ENCODE results near the gene KSR1.
A peak's percentile ranks its signal among the peaks of the same experiment; 100 is the strongest.

Gene KSR1

DNA sequence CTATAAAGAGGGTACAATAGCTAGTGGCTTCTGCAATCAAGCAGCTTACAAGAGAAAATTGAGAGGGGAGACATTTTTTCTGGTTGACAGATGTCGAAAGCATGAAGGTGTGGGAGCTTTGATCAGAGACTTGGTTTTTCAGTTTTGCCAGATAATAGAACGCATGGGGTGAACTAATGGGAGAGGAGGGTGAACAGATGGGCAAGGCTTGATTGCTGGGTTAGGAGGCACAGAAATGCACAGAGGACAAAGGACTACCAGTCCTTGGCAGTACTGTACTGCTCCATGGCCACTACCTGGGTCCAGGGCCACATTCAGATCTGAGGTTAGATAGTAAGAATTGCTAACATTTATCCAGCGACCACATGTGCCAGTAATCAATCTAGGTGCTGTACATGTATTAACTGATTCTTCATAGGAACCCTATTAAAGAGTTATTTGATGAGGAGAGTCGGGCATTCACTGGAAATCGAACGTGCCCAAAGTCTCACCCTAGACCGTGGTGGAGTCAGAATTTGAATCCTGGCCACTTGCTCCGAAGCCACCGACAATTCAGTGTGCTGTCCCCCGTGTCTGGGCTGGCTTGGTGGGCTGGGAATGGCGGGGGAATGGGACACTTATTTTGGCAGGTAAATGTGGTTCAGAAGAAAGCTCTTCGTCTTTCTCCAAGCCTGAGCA lies 873 bp upstream of the KSR1 start:
- Histone ChIP-seq H3K27me3 (ENCODE audit: control insufficient read depth, insufficient read depth, low read length) (peaks cover 20% of the 10 kb centered on the region), H3K27ac (ENCODE audit: low read depth, low read length) (no peak overlapping the region), H3K36me3 (ENCODE audit: control insufficient read depth, insufficient read depth, low read length) (no peaks in the 10 kb centered on the region; the same call in 1 of the 2 replicates), H3K9ac (ENCODE audit: low read length) (peak overlapping the region; percentile 32), H3K9me3 (ENCODE audit: control insufficient read depth, insufficient read depth, low read depth, low read length) (no peaks in the 10 kb centered on the region), H3K4me3 (ENCODE audit: low read depth, low read length) (peak overlapping the region; percentile 86), H3K4me1 (ENCODE audit: control insufficient read depth, insufficient read depth, low read length) (peaks cover 30% of the 10 kb centered on the region)

DNA sequence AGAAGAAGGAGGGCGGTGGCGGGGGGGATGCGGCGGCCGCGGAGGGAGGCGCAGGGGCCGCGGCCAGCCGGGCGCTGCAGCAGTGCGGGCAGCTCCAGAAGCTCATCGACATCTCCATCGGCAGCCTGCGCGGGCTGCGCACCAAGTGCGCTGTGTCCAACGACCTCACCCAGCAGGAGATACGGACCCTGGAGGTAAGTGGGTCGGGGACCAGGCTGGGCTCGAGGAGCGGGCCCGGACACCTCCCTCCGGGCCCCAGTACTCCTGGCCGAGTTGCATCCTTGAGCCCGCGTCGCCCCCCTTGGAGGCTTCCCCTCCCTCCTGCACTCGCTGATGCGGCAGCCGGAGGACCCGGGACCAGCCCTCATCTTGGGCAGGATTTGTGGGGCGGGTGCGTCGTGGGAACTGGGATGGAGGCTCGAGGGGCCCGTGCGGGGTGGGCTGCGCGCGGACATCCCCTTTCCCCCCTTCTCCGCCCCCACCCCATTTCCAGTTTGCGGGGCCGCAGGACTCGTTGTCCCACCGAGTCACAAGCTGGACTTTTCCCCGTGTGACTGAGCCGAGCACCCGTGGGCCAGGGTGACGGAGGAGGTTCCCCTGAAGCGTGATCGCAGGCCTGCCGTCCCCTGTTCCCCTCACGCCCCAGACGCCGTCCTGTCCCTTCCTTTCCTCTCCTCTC lies 572 bp downstream of the KSR1 start:
- H3K4me3 ChIP-seq (ENCODE audit: low read depth, low read length) = peak overlapping the region; percentile 86
- peaks cover 44% of the 10 kb centered on the region for H3K4me1 ChIP-seq (ENCODE audit: control insufficient read depth, insufficient read depth, low read length)
- H3K27ac ChIP-seq (ENCODE audit: low read depth, low read length) = no peak overlapping the region; the same call in 1 of the 2 replicates
- H3K27me3 ChIP-seq (ENCODE audit: control insufficient read depth, insufficient read depth, low read length) = peaks cover 20% of the 10 kb centered on the region
- H3K9me3 ChIP-seq (ENCODE audit: control insufficient read depth, insufficient read depth, low read depth, low read length) = no peaks in the 10 kb centered on the region
- no peaks in the 10 kb centered on the region; the same call in 1 of the 2 replicates for H3K36me3 ChIP-seq (ENCODE audit: control insufficient read depth, insufficient read depth, low read length)
- peak overlapping the region; percentile 59 for H3K9ac ChIP-seq (ENCODE audit: low read length)

- Histone ChIP-seq H3K4me1 (ENCODE audit: control insufficient read depth, insufficient read depth, low read length) (peaks cover 49% of the 10 kb centered on the region), H3K9ac (ENCODE audit: low read length) (peak overlapping the region; percentile 59), H3K27me3 (ENCODE audit: control insufficient read depth, insufficient read depth, low read length) (peaks cover 20% of the 10 kb centered on the region), H3K9me3 (ENCODE audit: control insufficient read depth, insufficient read depth, low read depth, low read length) (no peaks in the 10 kb centered on the region), H3K27ac (ENCODE audit: low read depth, low read length) (no peak overlapping the region; the same call in 1 of the 2 replicates), H3K36me3 (ENCODE audit: control insufficient read depth, insufficient read depth, low read length) (no peaks in the 10 kb centered on the region; the same call in 1 of the 2 replicates), H3K4me3 (ENCODE audit: low read depth, low read length) (peak overlapping the region; percentile 86)
These were observed 1.1 kb downstream of the KSR1 start for GRCh38 chr17:27457360-27457715.

DNA sequence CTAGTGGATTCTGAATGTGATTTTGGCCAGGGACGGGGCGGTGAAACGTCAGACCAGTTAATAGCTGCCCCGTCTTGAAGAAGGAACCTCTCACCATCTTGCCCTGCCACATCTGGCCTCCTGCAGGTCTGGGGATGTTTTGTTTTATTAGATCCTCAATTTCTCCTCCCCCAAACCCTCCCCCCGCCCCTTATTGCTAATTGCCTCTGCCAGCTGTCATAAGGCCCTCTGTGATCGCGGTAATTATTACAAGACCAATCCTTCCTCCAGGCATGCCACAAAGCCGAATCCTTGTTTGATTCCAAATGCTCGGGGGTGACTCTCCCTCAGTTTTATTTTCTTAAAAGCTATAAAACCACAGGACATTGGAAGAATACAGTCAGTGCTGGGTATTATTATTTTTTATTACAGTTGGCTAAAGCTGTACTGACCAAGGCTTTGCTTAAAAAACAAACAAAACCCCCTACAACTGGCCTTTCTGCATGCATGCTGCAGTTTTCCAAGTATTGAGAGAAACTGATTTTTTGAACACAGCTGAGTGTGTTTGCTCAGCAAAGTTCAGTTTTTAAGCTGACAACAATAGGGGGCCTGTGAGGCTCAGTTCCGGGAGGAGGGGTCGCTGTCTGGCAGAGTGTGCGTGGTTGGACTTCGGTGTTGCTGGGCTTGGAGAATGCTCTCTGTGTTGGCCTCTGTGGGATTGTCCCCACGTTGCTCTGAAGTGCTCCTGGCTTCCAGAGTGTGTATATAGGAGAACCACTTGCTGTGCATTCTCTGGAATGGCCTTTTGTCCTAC lies 1.7 kb downstream of the KSR1 start:
- Histone ChIP-seq H3K9ac (ENCODE audit: low read length) (peak overlapping the region; percentile 59), H3K36me3 (ENCODE audit: control insufficient read depth, insufficient read depth, low read length) (no peaks in the 10 kb centered on the region; the same call in 1 of the 2 replicates), H3K27me3 (ENCODE audit: control insufficient read depth, insufficient read depth, low read length) (peaks cover 20% of the 10 kb centered on the region), H3K27ac (ENCODE audit: low read depth, low read length) (no peak overlapping the region; the same call in 1 of the 2 replicates), H3K4me3 (ENCODE audit: low read depth, low read length) (peak overlapping the region; percentile 86), H3K4me1 (ENCODE audit: control insufficient read depth, insufficient read depth, low read length) (peaks cover 50% of the 10 kb centered on the region), H3K9me3 (ENCODE audit: control insufficient read depth, insufficient read depth, low read depth, low read length) (no peaks in the 10 kb centered on the region)

- peak overlapping the region; percentile 59 for H3K9ac ChIP-seq (ENCODE audit: low read length)
- peak overlapping the region; percentile 86 for H3K4me3 ChIP-seq (ENCODE audit: low read depth, low read length)
- no peaks in the 10 kb centered on the region; the same call in 1 of the 2 replicates for H3K36me3 ChIP-seq (ENCODE audit: control insufficient read depth, insufficient read depth, low read length)
- H3K9me3 ChIP-seq (ENCODE audit: control insufficient read depth, insufficient read depth, low read depth, low read length) = no peaks in the 10 kb centered on the region
- peaks cover 20% of the 10 kb centered on the region for H3K27me3 ChIP-seq (ENCODE audit: control insufficient read depth, insufficient read depth, low read length)
- no peak overlapping the region; the same call in 1 of the 2 replicates for H3K27ac ChIP-seq (ENCODE audit: low read depth, low read length)
- peaks cover 56% of the 10 kb centered on the region for H3K4me1 ChIP-seq (ENCODE audit: control insufficient read depth, insufficient read depth, low read length)
These were observed 2.3 kb downstream of the KSR1 start for GRCh38 chr17:27458524-27458908.

DNA sequence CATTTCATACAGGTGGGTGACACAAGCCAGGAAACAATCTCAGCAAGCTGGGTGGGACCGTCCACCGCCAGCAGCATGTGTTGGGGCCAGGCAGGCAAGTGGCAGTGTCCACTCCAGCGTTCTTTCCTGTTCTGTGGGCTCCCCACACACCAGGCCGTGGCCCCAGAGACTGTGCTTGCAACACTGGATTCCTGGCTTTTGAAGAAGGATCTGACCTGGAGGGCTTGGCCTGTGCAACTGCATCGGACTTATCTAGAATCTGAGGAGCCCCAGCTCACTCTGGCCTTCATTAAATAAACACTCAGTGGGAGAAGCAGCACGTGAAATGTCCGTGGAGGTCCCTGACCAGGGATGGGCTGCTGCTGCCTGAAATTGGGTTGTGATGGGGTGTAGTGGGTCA lies 3.2 kb downstream of the KSR1 start:
- no peak overlapping the region for H3K4me3 ChIP-seq (ENCODE audit: low read depth, low read length)
- H3K4me1 ChIP-seq (ENCODE audit: control insufficient read depth, insufficient read depth, low read length) = peaks cover 65% of the 10 kb centered on the region
- H3K9ac ChIP-seq (ENCODE audit: low read length) = no peak overlapping the region
- H3K36me3 ChIP-seq (ENCODE audit: control insufficient read depth, insufficient read depth, low read length) = no peaks in the 10 kb centered on the region; the same call in 1 of the 2 replicates
- no peaks in the 10 kb centered on the region for H3K9me3 ChIP-seq (ENCODE audit: control insufficient read depth, insufficient read depth, low read depth, low read length)
- H3K27me3 ChIP-seq (ENCODE audit: control insufficient read depth, insufficient read depth, low read length) = peaks cover 15% of the 10 kb centered on the region
- H3K27ac ChIP-seq (ENCODE audit: low read depth, low read length) = no peak overlapping the region

DNA sequence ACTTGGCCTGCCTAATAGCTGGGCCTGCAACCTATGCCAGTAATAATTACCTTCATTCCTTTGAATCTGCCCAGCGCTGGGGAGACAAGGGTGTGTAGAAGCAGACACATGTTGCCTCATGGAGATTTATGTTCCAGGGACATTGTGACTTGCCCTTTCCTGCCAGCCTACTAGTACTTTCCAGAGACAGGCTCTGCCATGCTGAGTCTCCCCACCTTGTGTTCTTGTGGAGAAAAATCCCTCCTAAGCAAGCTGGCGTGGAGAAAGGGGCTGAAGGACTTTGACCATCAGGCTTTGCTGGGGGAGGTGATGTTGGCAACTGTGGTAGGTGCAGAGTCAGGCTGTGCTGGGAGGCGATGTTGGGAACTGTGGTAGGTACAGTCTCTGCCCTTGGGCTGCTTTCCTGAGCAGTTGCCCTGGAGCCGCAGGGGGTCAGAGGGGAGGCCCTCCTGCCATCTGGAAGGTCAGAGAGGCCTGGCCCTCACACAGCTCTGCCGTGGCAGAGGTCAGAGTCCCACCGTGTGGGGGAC lies 4.0 kb downstream of the KSR1 start:
- Histone ChIP-seq H3K27ac (ENCODE audit: low read depth, low read length) (no peak overlapping the region), H3K36me3 (ENCODE audit: control insufficient read depth, insufficient read depth, low read length) (no peaks in the 10 kb centered on the region; the same call in 1 of the 2 replicates), H3K4me3 (ENCODE audit: low read depth, low read length) (no peak overlapping the region), H3K27me3 (ENCODE audit: control insufficient read depth, insufficient read depth, low read length) (peaks cover 12% of the 10 kb centered on the region), H3K9ac (ENCODE audit: low read length) (no peak overlapping the region), H3K9me3 (ENCODE audit: control insufficient read depth, insufficient read depth, low read depth, low read length) (no peaks in the 10 kb centered on the region), H3K4me1 (ENCODE audit: control insufficient read depth, insufficient read depth, low read length) (peaks cover 64% of the 10 kb centered on the region)

- Histone ChIP-seq H3K9me3 (ENCODE audit: control insufficient read depth, insufficient read depth, low read depth, low read length) (no peaks in the 10 kb centered on the region), H3K9ac (ENCODE audit: low read length) (no peak overlapping the region), H3K4me3 (ENCODE audit: low read depth, low read length) (no peak overlapping the region), H3K36me3 (ENCODE audit: control insufficient read depth, insufficient read depth, low read length) (no peaks in the 10 kb centered on the region; the same call in 1 of the 2 replicates), H3K4me1 (ENCODE audit: control insufficient read depth, insufficient read depth, low read length) (peaks cover 68% of the 10 kb centered on the region), H3K27me3 (ENCODE audit: control insufficient read depth, insufficient read depth, low read length) (peaks cover 8% of the 10 kb centered on the region; the same call in 1 of the 2 replicates), H3K27ac (ENCODE audit: low read depth, low read length) (no peak overlapping the region)
These were observed 5.1 kb downstream of the KSR1 start for GRCh38 chr17:27461192-27461859.

GRCh38 chr17:27462149-27462548 lies 5.9 kb downstream of the KSR1 start:
- H3K4me1 ChIP-seq (ENCODE audit: control insufficient read depth, insufficient read depth, low read length) = peaks cover 77% of the 10 kb centered on the region
- peaks cover 6% of the 10 kb centered on the region; the same call in 1 of the 2 replicates for H3K27me3 ChIP-seq (ENCODE audit: control insufficient read depth, insufficient read depth, low read length)
- H3K9me3 ChIP-seq (ENCODE audit: control insufficient read depth, insufficient read depth, low read depth, low read length) = no peaks in the 10 kb centered on the region
- H3K9ac ChIP-seq (ENCODE audit: low read length) = no peak overlapping the region
- no peaks in the 10 kb centered on the region; the same call in 1 of the 2 replicates for H3K36me3 ChIP-seq (ENCODE audit: control insufficient read depth, insufficient read depth, low read length)
- no peak overlapping the region for H3K4me3 ChIP-seq (ENCODE audit: low read depth, low read length)
- no peak overlapping the region for H3K27ac ChIP-seq (ENCODE audit: low read depth, low read length)

DNA sequence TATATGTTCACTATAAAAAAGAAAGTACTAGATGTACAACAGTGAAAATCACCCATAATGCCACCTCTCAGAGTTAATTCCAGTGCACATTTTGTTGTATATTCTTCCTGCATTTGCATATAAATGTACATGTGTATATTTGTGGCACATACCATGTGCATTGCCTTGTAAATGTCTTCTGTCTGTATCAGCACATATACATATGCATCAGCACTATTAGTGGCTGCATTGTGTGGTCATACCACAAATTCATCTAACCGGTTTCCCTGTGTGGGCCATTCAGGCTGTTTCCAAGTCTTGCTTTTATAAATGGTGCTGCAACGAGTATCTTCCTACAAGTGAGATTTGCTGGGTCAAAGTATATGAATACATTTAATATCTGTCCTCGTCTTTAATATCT lies 6.5 kb downstream of the KSR1 start:
- no peaks in the 10 kb centered on the region; the same call in 1 of the 2 replicates for H3K36me3 ChIP-seq (ENCODE audit: control insufficient read depth, insufficient read depth, low read length)
- H3K9me3 ChIP-seq (ENCODE audit: control insufficient read depth, insufficient read depth, low read depth, low read length) = no peaks in the 10 kb centered on the region
- H3K9ac ChIP-seq (ENCODE audit: low read length) = no peak overlapping the region
- H3K4me1 ChIP-seq (ENCODE audit: control insufficient read depth, insufficient read depth, low read length) = peaks cover 82% of the 10 kb centered on the region
- no peak overlapping the region for H3K27ac ChIP-seq (ENCODE audit: low read depth, low read length)
- H3K4me3 ChIP-seq (ENCODE audit: low read depth, low read length) = no peak overlapping the region
- H3K27me3 ChIP-seq (ENCODE audit: control insufficient read depth, insufficient read depth, low read length) = peaks cover under 1% of the 10 kb centered on the region; the same call in 1 of the 2 replicates

Data from HUES6 (cell line).